ENCODE measurements around the gene ZSCAN9. TPM values are rescaled to one million over a fixed set of nuclear protein-coding genes. Genes with fewer than 3 reads are reported as not detected.

The ZSCAN9 gene
- total RNA-seq, 1 donor from 2014 or later: 13.5 TPM

DNA sequence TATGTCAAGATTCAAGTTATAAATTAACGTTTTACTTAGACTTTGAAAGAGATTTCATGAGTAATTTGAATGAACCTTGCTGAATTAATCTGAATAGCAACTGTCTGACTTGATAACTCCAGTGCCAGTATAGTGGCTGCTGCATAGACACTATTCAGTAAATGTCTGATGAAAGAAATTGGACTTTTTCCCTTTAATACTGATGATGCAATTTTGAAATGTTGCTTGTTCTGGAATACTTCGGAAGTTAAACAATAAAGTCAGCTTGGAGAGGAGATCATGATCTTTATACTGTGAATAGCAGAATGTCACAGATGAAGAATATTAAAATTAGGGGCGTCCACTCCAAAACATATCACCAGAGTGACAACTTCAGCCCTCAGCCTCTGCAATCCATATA is 52.7 kb downstream of the ZSCAN9 start:
- Histone ChIP-seq H3K4me3 (no peak overlapping the region), H3K36me3 (peaks cover 43% of the 10 kb centered on the region), H3K27ac (no peak overlapping the region), H3K4me1 (peaks cover 5% of the 10 kb centered on the region), H3K27me3 (no peaks in the 10 kb centered on the region), H3K9me3 (no peaks in the 10 kb centered on the region)
- TF ChIP-seq, protein P1, sequence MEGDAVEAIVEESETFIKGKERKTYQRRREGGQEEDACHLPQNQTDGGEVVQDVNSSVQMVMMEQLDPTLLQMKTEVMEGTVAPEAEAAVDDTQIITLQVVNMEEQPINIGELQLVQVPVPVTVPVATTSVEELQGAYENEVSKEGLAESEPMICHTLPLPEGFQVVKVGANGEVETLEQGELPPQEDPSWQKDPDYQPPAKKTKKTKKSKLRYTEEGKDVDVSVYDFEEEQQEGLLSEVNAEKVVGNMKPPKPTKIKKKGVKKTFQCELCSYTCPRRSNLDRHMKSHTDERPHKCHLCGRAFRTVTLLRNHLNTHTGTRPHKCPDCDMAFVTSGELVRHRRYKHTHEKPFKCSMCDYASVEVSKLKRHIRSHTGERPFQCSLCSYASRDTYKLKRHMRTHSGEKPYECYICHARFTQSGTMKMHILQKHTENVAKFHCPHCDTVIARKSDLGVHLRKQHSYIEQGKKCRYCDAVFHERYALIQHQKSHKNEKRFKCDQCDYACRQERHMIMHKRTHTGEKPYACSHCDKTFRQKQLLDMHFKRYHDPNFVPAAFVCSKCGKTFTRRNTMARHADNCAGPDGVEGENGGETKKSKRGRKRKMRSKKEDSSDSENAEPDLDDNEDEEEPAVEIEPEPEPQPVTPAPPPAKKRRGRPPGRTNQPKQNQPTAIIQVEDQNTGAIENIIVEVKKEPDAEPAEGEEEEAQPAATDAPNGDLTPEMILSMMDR (IDR thresholded peaks at IDR 0.05): no peak
- ATAC-seq (no peak), DNase-seq (no peak)
- intact Hi-C loops (cut with DNase I): no loop called here

DNA sequence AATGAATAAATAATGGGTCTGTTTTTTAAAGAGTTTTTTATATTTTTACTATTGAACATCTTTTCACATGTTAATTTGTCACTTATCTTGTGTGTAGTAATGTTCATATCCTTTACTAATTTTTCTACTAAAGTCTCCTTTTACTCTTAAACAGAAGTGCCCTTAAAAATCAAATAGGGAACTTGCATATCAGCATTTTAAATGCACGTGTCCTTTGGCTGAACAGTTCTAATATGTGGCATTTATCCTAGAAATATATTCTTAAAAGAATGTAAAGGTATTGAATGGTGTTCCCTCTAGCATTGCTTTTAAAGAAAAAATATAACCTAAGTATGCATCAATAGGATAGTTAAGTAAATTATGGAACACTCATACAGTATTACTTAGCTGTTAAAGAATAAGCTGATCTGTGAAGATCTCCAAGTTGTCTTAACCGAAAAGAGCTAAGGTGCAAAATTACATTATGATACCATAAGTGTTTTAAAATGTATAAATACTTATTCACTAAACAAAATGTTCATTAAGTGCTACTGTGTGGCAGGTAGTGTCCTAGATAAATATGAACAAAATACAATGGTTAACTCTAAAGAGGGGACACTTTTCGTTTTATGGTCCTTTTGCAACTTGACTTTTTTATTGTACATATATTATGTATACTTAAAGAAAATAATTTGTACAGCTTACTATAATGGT is 55.7 kb downstream of the ZSCAN9 start:
- Histone ChIP-seq H3K4me1 (peaks cover 5% of the 10 kb centered on the region), H3K9me3 (no peaks in the 10 kb centered on the region), H3K4me3 (peak overlapping the region; percentile 69), H3K27me3 (no peaks in the 10 kb centered on the region), H3K27ac (no peak overlapping the region), H3K36me3 (peaks cover 19% of the 10 kb centered on the region)
- DNase-seq (no peak), ATAC-seq (no peak)
- TF ChIP-seq, protein P1 (IDR thresholded peaks at IDR 0.05): no peak
- intact Hi-C loops (cut with DNase I): no loop called here

DNA sequence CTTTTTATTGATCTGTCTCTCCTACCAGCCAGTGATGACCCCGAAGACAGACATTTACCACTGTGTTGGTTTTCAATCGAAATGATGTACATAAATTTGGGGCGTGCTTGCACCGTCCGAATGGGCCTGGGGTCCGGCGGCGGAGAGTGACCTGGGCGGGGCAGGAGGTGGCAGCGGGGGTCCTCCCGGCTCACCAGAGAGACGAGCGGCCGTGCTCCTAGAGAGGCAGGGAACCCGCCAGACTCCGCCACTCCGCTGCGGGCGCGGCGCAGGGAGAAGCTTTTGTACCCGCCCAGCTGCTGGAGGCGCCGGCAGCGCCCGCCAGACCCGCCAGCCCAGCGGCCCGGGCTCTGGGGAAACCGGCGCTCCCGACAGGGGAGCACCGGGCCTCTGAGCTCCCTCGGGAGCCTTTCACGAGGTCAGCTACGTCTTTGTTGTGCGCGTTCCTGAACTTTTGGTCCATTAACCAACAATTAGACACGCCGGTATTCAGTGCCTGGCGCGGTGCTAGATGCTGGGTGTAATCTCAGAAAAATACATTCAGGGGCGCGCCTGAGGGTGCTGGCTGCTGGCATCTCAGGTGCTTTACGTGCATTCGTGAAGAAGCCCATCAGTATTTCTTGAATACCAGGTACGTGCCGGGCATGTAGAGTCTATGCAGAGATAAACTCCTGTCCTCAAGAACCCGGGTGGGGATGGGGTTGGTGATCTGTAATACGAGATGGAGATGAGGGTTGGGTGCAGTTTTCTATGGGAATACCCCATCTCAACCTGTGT is 56.4 kb downstream of the ZSCAN9 start, which contains the start of gene PGBD1:
PGBD1 (plus strand) TSS at position 285 of the 777 bp plus-strand sequence. CDS start 2,242 bp downstream, outside the sequence.
- Histone ChIP-seq H3K9me3 (no peaks in the 10 kb centered on the region), H3K27me3 (no peaks in the 10 kb centered on the region), H3K4me3 (peak within 1 kb of the TSS; percentile 69), H3K27ac (peak within 1 kb of the TSS; percentile 51), H3K4me1 (peaks cover 5% of the 10 kb centered on the region), H3K36me3 (peaks cover 18% of the 10 kb centered on the region)
- intact Hi-C loops (cut with DNase I): no loop called here
- TF ChIP-seq, protein P1 (IDR thresholded peaks at IDR 0.05): no peak
- peak; percentile 89 for DNase-seq
- ATAC-seq: peak; percentile 98

DNA sequence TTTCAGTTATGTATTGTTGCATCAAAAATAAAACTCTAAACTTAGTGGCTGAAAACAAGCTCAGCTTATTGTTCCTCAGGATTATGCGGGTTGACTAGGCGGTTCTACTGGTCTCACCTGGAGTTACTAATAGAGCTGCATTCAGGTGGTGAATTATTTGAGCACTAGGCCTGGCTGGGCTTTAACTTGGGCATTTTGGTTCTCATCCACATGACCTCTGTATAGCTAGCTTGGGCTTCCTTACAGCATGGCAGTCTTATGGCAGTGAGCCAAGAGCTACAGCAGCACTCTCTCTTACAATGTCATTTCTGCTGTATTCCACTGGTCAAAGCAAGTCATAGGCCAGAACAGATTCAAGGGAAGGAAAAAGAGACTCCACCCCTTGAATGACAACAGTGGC is 57.9 kb downstream of the ZSCAN9 start:
- H3K27me3 ChIP-seq: no peaks in the 10 kb centered on the region
- intact Hi-C loops (cut with DNase I): no loop called here

More for the DNA sequence above, 57.9 kb downstream of the ZSCAN9 start:
- TF ChIP-seq, protein P1 (IDR thresholded peaks at IDR 0.05): no peak
- H3K27ac ChIP-seq: no peak overlapping the region
- no peak overlapping the region for H3K4me3 ChIP-seq
- H3K4me1 ChIP-seq: peaks cover 5% of the 10 kb centered on the region
- DNase-seq (no peak), ATAC-seq (no peak)
- peaks cover 19% of the 10 kb centered on the region for H3K36me3 ChIP-seq
- H3K9me3 ChIP-seq: no peaks in the 10 kb centered on the region

Other genes starting within 250 kb of the ZSCAN9 start
- 2.3 TPM for gene ZNF165, start 144.7 kb upstream of the ZSCAN9 start, total RNA-seq
- 5.8 TPM for gene ZSCAN16, start 100.7 kb upstream of the ZSCAN9 start, total RNA-seq
- gene ZKSCAN8, start 83.4 kb upstream of the ZSCAN9 start, total RNA-seq: 20.9 TPM
- gene ZKSCAN4, start 27.0 kb downstream of the ZSCAN9 start, total RNA-seq: 4.5 TPM
- gene NKAPL, start 34.0 kb downstream of the ZSCAN9 start, total RNA-seq: 0.87 TPM
- gene ZSCAN26, start 41.9 kb downstream of the ZSCAN9 start, total RNA-seq: 11.3 TPM
- gene PGBD1, start 56.3 kb downstream of the ZSCAN9 start, total RNA-seq: 3.1 TPM
- gene ZSCAN31, start 110.9 kb downstream of the ZSCAN9 start, total RNA-seq: 28.5 TPM
- 7.3 TPM for gene ZKSCAN3, start 124.7 kb downstream of the ZSCAN9 start, total RNA-seq
- gene ZSCAN12, start 174.5 kb downstream of the ZSCAN9 start, total RNA-seq: 5.6 TPM
- 2.2 TPM for gene ZSCAN23, start 218.2 kb downstream of the ZSCAN9 start, total RNA-seq

Measured in upper lobe of right lung (tissue), 1 donor.